ENCODE measurements around the gene FGD5.

Gene FGD5

GRCh38 chr3:14810801-14811661, 7.7 kb upstream of the FGD5 start:
- Histone ChIP-seq H3K27ac (ENCODE audit: insufficient read depth in 1 of 2, low read depth in 1 of 2, low read length in 2 of 2, poor library complexity in 1 of 2, severe bottlenecking in 2 of 2) (peak overlapping the region in 1 of 2 experiments; percentile 63), H3K36me3 (ENCODE audit: control insufficient read depth in 4 of 4, insufficient read depth in 4 of 4, low read length in 3 of 4) (peaks cover 0 to 7% (median 0%) of the 10 kb centered on the region in 4 experiments), H3K27me3 (replicated peaks in 2 of 5; ENCODE audit: control insufficient read depth in 4 of 5, insufficient read depth in 5 of 5, low read length in 4 of 5) (peaks cover 0 to 3% (median 0%) of the 10 kb centered on the region in 5 experiments), H3K4me1 (ENCODE audit: control extremely low read depth in 1 of 4, control insufficient read depth in 4 of 4, insufficient read depth in 4 of 4, low read length in 3 of 4) (peaks cover 3 to 66% (median 41%) of the 10 kb centered on the region in 4 experiments), H3K4me3 (ENCODE audit: control insufficient read depth in 1 of 7, extremely low read depth in 1 of 7, insufficient read depth in 4 of 7, low read depth in 2 of 7, low read length in 6 of 7) (peak overlapping the region; percentile 61 to 87 (median 79)), H3K9me3 (ENCODE audit: control extremely low read depth in 1 of 5, control insufficient read depth in 4 of 5, insufficient read depth in 2 of 5, low read depth in 1 of 5, low read length in 4 of 5) (no peaks in the 10 kb centered on the region)
- ChIA-PET POLR2A (no interaction called here), CTCF (interaction anchor here (0.8 to 1.5 kb wide), 9 partner anchors 8 to 110 kb away, joined by 3 to 6 read pairs (median 4); partner anchors contain the start of gene FGD5)
- peak in 1 of 3 donors; percentile 33 for DNase-seq
- WGBS (ENCODE audit: insufficient coverage) = under 1% methylated on average over 71 of the region's 78 CpGs

GRCh38 chr3:14811684-14812083, 7.1 kb upstream of the FGD5 start:
- H3K4me3 ChIP-seq (ENCODE audit: control insufficient read depth in 1 of 7, extremely low read depth in 1 of 7, insufficient read depth in 4 of 7, low read depth in 2 of 7, low read length in 6 of 7) = peak overlapping the region; percentile 61 to 87 (median 79)
- no peaks in the 10 kb centered on the region for H3K9me3 ChIP-seq (ENCODE audit: control extremely low read depth in 1 of 5, control insufficient read depth in 4 of 5, insufficient read depth in 2 of 5, low read depth in 1 of 5, low read length in 4 of 5)
- DNase-seq = peak in 2 of 3 donors; percentile 43 to 57
- H3K27me3 ChIP-seq (replicated peaks in 2 of 5; ENCODE audit: control insufficient read depth in 4 of 5, insufficient read depth in 5 of 5, low read length in 4 of 5) = peaks cover 0 to 3% (median 0%) of the 10 kb centered on the region in 5 experiments
- H3K36me3 ChIP-seq (ENCODE audit: control insufficient read depth in 4 of 4, insufficient read depth in 4 of 4, low read length in 3 of 4) = peaks cover 0 to 7% (median 0%) of the 10 kb centered on the region in 4 experiments
- ChIA-PET CTCF (interaction anchor here (1.0 to 1.5 kb wide), 8 partner anchors 8 to 110 kb away, joined by 3 to 6 read pairs (median 4); partner anchors contain the start of gene FGD5), POLR2A (no interaction called here)
- H3K4me1 ChIP-seq (ENCODE audit: control extremely low read depth in 1 of 4, control insufficient read depth in 4 of 4, insufficient read depth in 4 of 4, low read length in 3 of 4) = peaks cover 3 to 59% (median 36%) of the 10 kb centered on the region in 4 experiments
- H3K27ac ChIP-seq (ENCODE audit: insufficient read depth in 1 of 2, low read depth in 1 of 2, low read length in 2 of 2, poor library complexity in 1 of 2, severe bottlenecking in 2 of 2) = peak overlapping the region; percentile 41 to 62
- WGBS (ENCODE audit: insufficient coverage) = 3% methylated on average over 7 of the region's 7 CpGs

GRCh38 chr3:14812196-14812790, 6.5 kb upstream of the FGD5 start:
- WGBS (ENCODE audit: insufficient coverage) = 2% methylated on average over 6 of the region's 9 CpGs
- H3K4me1 ChIP-seq (ENCODE audit: control extremely low read depth in 1 of 4, control insufficient read depth in 4 of 4, insufficient read depth in 4 of 4, low read length in 3 of 4) = peaks cover 3 to 53% (median 30%) of the 10 kb centered on the region in 4 experiments
- peak overlapping the region in 6 of 7 experiments; percentile 61 to 87 (median 79) for H3K4me3 ChIP-seq (ENCODE audit: control insufficient read depth in 1 of 7, extremely low read depth in 1 of 7, insufficient read depth in 4 of 7, low read depth in 2 of 7, low read length in 6 of 7)
- peak; percentile 69 to 94 (median 90) for DNase-seq
- CTCF ChIA-PET = interaction anchor here (0.6 to 1.5 kb wide), 6 partner anchors 11 to 109 kb away, joined by 3 to 4 read pairs (median 4); no protein-coding TSS in a partner anchor
- POLR2A ChIA-PET = no interaction called here
- no peaks in the 10 kb centered on the region for H3K9me3 ChIP-seq (ENCODE audit: control extremely low read depth in 1 of 5, control insufficient read depth in 4 of 5, insufficient read depth in 2 of 5, low read depth in 1 of 5, low read length in 4 of 5)
- H3K27me3 ChIP-seq (replicated peaks in 2 of 5; ENCODE audit: control insufficient read depth in 4 of 5, insufficient read depth in 5 of 5, low read length in 4 of 5) = peaks cover 0 to 3% (median 0%) of the 10 kb centered on the region in 5 experiments
- peaks cover 0 to 7% (median 0%) of the 10 kb centered on the region in 4 experiments for H3K36me3 ChIP-seq (ENCODE audit: control insufficient read depth in 4 of 4, insufficient read depth in 4 of 4, low read length in 3 of 4)
- H3K27ac ChIP-seq (ENCODE audit: insufficient read depth in 1 of 2, low read depth in 1 of 2, low read length in 2 of 2, poor library complexity in 1 of 2, severe bottlenecking in 2 of 2) = peak overlapping the region; percentile 41 to 62

GRCh38 chr3:14814411-14814871, 4.3 kb upstream of the FGD5 start:
- no peak overlapping the region for H3K27ac ChIP-seq (ENCODE audit: insufficient read depth in 1 of 2, low read depth in 1 of 2, low read length in 2 of 2, poor library complexity in 1 of 2, severe bottlenecking in 2 of 2)
- ChIA-PET POLR2A (interaction anchor here (1.2 kb wide), 1 partner anchor 22 kb away, joined by 3 read pairs; no protein-coding TSS in a partner anchor), CTCF (interaction anchor here (0.6 to 5.1 kb wide), 12 partner anchors 8 to 128 kb away, joined by 3 to 28 read pairs (median 4); no protein-coding TSS in a partner anchor)
- peaks cover under 1 to 18% (median 3%) of the 10 kb centered on the region in 4 experiments for H3K36me3 ChIP-seq (ENCODE audit: control insufficient read depth in 4 of 4, insufficient read depth in 4 of 4, low read length in 3 of 4)
- no peaks in the 10 kb centered on the region for H3K9me3 ChIP-seq (ENCODE audit: control extremely low read depth in 1 of 5, control insufficient read depth in 4 of 5, insufficient read depth in 2 of 5, low read depth in 1 of 5, low read length in 4 of 5)
- DNase-seq = no peak
- 59% methylated on average over 2 of the region's 4 CpGs for WGBS (ENCODE audit: insufficient coverage)
- H3K4me1 ChIP-seq (ENCODE audit: control extremely low read depth in 1 of 4, control insufficient read depth in 4 of 4, insufficient read depth in 4 of 4, low read length in 3 of 4) = peaks cover 3 to 52% (median 30%) of the 10 kb centered on the region in 4 experiments
- H3K4me3 ChIP-seq (ENCODE audit: control insufficient read depth in 1 of 7, extremely low read depth in 1 of 7, insufficient read depth in 4 of 7, low read depth in 2 of 7, low read length in 6 of 7) = no peak overlapping the region
- H3K27me3 ChIP-seq (replicated peaks in 2 of 5; ENCODE audit: control insufficient read depth in 4 of 5, insufficient read depth in 5 of 5, low read length in 4 of 5) = peaks cover 0 to 3% (median 0%) of the 10 kb centered on the region in 5 experiments

- POLR2A ChIA-PET = no interaction called here
- DNase-seq = no peak
- WGBS (ENCODE audit: insufficient coverage) = 100% methylated on average over 3 of the region's 3 CpGs
- peaks cover 2 to 37% (median 10%) of the 10 kb centered on the region in 4 experiments for H3K36me3 ChIP-seq (ENCODE audit: control insufficient read depth in 4 of 4, insufficient read depth in 4 of 4, low read length in 3 of 4)
- no peaks in the 10 kb centered on the region for H3K9me3 ChIP-seq (ENCODE audit: control extremely low read depth in 1 of 5, control insufficient read depth in 4 of 5, insufficient read depth in 2 of 5, low read depth in 1 of 5, low read length in 4 of 5)
- no peak overlapping the region for H3K27ac ChIP-seq (ENCODE audit: insufficient read depth in 1 of 2, low read depth in 1 of 2, low read length in 2 of 2, poor library complexity in 1 of 2, severe bottlenecking in 2 of 2)
- H3K27me3 ChIP-seq (replicated peaks in 2 of 5; ENCODE audit: control insufficient read depth in 4 of 5, insufficient read depth in 5 of 5, low read length in 4 of 5) = no peaks in the 10 kb centered on the region
- CTCF ChIA-PET = interaction anchor here (1.1 to 5.1 kb wide), 2 partner anchors 24 to 79 kb away, joined by 3 to 28 read pairs; no protein-coding TSS in a partner anchor
- peaks cover under 1 to 37% (median 17%) of the 10 kb centered on the region in 4 experiments for H3K4me1 ChIP-seq (ENCODE audit: control extremely low read depth in 1 of 4, control insufficient read depth in 4 of 4, insufficient read depth in 4 of 4, low read length in 3 of 4)
- H3K4me3 ChIP-seq (ENCODE audit: control insufficient read depth in 1 of 7, extremely low read depth in 1 of 7, insufficient read depth in 4 of 7, low read depth in 2 of 7, low read length in 6 of 7) = no peak overlapping the region
Observed at GRCh38 chr3:14816359-14816758, 2.4 kb upstream of the FGD5 start.

GRCh38 chr3:14819671-14820070, 909 bp downstream of the FGD5 start:
- Histone ChIP-seq H3K4me3 (ENCODE audit: control insufficient read depth in 1 of 7, extremely low read depth in 1 of 7, insufficient read depth in 4 of 7, low read depth in 2 of 7, low read length in 6 of 7) (no peak overlapping the region), H3K27ac (ENCODE audit: insufficient read depth in 1 of 2, low read depth in 1 of 2, low read length in 2 of 2, poor library complexity in 1 of 2, severe bottlenecking in 2 of 2) (no peak overlapping the region), H3K9me3 (ENCODE audit: control extremely low read depth in 1 of 5, control insufficient read depth in 4 of 5, insufficient read depth in 2 of 5, low read depth in 1 of 5, low read length in 4 of 5) (no peaks in the 10 kb centered on the region), H3K36me3 (ENCODE audit: control insufficient read depth in 4 of 4, insufficient read depth in 4 of 4, low read length in 3 of 4) (peaks cover 2 to 38% (median 12%) of the 10 kb centered on the region in 4 experiments), H3K27me3 (replicated peaks in 2 of 5; ENCODE audit: control insufficient read depth in 4 of 5, insufficient read depth in 5 of 5, low read length in 4 of 5) (no peaks in the 10 kb centered on the region), H3K4me1 (ENCODE audit: control extremely low read depth in 1 of 4, control insufficient read depth in 4 of 4, insufficient read depth in 4 of 4, low read length in 3 of 4) (peaks cover 3 to 17% (median 13%) of the 10 kb centered on the region in 4 experiments)
- 87% methylated on average over 10 of the region's 10 CpGs for WGBS (ENCODE audit: insufficient coverage)
- CTCF ChIA-PET = interaction anchor here (1.1 to 2.8 kb wide), 4 partner anchors 9 to 13 kb away, joined by 3 to 7 read pairs (median 4); no protein-coding TSS in a partner anchor
- POLR2A ChIA-PET = no interaction called here
- no peak for DNase-seq

All from common myeloid progenitor, CD34-positive (primary cell).